Stimulated activated naive CD8-positive, alpha-beta T cell treated with anti-CD3 and anti-CD28 coated beads, Interleukin-15, Interleukin-2, amounts not matched to agents 100 ng/mL and 50 ng/mL, for 24 hours (primary cell): ENCODE results near the gene SIAH1.
"Not testable (repeated sequence)": the region's sequence is repeated elsewhere in the genome, so short reads cannot be mapped to it uniquely, and the experiment has no call there.

ENCODE experiments used
- H3K27ac Mint-ChIP-seq: one replicate; pipeline ENCODE4 v1.8.0; 2021; ENCODE audit warnings: mild to moderate bottlenecking, mixed read lengths
- H3K27me3 Mint-ChIP-seq: one replicate; pipeline ENCODE4 v1.8.0; 2021; ENCODE audit warnings: mixed read lengths
- H3K36me3 Mint-ChIP-seq: one replicate; pipeline ENCODE4 v1.8.0; 2021; ENCODE audit warnings: low read depth, mixed read lengths
- H3K4me1 Mint-ChIP-seq: one replicate; pipeline ENCODE4 v1.8.0; 2021; ENCODE audit warnings: low read depth, mixed read lengths
- H3K4me3 Mint-ChIP-seq: one replicate; pipeline ENCODE4 v1.8.0; 2021; ENCODE audit warnings: mild to moderate bottlenecking, mixed read lengths
- H3K9me3 Mint-ChIP-seq: one replicate; pipeline ENCODE4 v1.8.0; 2021; ENCODE audit warnings: mixed read lengths

SIAH1 gene

GRCh38 chr16:48335961-48336360 is 49.3 kb downstream of the SIAH1 start:
- no peaks in the 10 kb centered on the region for H3K27me3 Mint-ChIP-seq
- H3K4me1 Mint-ChIP-seq = peaks cover 13% of the 10 kb centered on the region
- H3K9me3 Mint-ChIP-seq = no peaks in the 10 kb centered on the region
- H3K27ac Mint-ChIP-seq = no peak overlapping the region
- H3K4me3 Mint-ChIP-seq = no peak overlapping the region
- H3K36me3 Mint-ChIP-seq = peaks cover 48% of the 10 kb centered on the region

- no peaks in the 10 kb centered on the region for H3K9me3 Mint-ChIP-seq
Observed at GRCh38 chr16:48334325-48334724, 50.9 kb downstream of the SIAH1 start.

GRCh38 chr16:48332978-48333377 is 52.2 kb downstream of the SIAH1 start:
- peaks cover 40% of the 10 kb centered on the region for H3K36me3 Mint-ChIP-seq
- H3K27me3 Mint-ChIP-seq = no peaks in the 10 kb centered on the region
- H3K27ac Mint-ChIP-seq = no peak overlapping the region
- H3K4me3 Mint-ChIP-seq = no peak overlapping the region
- H3K9me3 Mint-ChIP-seq = no peaks in the 10 kb centered on the region
- peaks cover 6% of the 10 kb centered on the region for H3K4me1 Mint-ChIP-seq

More at GRCh38 chr16:48334325-48334724, 50.9 kb downstream of the SIAH1 start:
- no peak overlapping the region for H3K4me3 Mint-ChIP-seq
- no peak overlapping the region for H3K27ac Mint-ChIP-seq
- peaks cover 7% of the 10 kb centered on the region for H3K4me1 Mint-ChIP-seq
- H3K36me3 Mint-ChIP-seq = peaks cover 41% of the 10 kb centered on the region
- H3K27me3 Mint-ChIP-seq = no peaks in the 10 kb centered on the region

- no peak overlapping the region for H3K4me3 Mint-ChIP-seq
- H3K36me3 Mint-ChIP-seq = peaks cover 32% of the 10 kb centered on the region
- H3K9me3 Mint-ChIP-seq = no peaks in the 10 kb centered on the region
- H3K4me1 Mint-ChIP-seq = peaks cover 9% of the 10 kb centered on the region
- no peak overlapping the region for H3K27ac Mint-ChIP-seq
- H3K27me3 Mint-ChIP-seq = no peaks in the 10 kb centered on the region
Observed at GRCh38 chr16:48330841-48331192, 54.4 kb downstream of the SIAH1 start.

- H3K36me3 Mint-ChIP-seq = peaks cover 30% of the 10 kb centered on the region
- H3K27me3 Mint-ChIP-seq = no peaks in the 10 kb centered on the region
- no peak overlapping the region for H3K4me3 Mint-ChIP-seq
- H3K9me3 Mint-ChIP-seq = no peaks in the 10 kb centered on the region
- no peak overlapping the region for H3K27ac Mint-ChIP-seq
- H3K4me1 Mint-ChIP-seq = peaks cover 9% of the 10 kb centered on the region
Observed at GRCh38 chr16:48330189-48330840, 54.9 kb downstream of the SIAH1 start.

GRCh38 chr16:48329138-48329537 is 56.1 kb downstream of the SIAH1 start:
- Mint-ChIP-seq H3K27ac (no peak overlapping the region), H3K4me3 (no peak overlapping the region), H3K27me3 (no peaks in the 10 kb centered on the region), H3K4me1 (peaks cover 9% of the 10 kb centered on the region), H3K9me3 (no peaks in the 10 kb centered on the region), H3K36me3 (peaks cover 30% of the 10 kb centered on the region)

GRCh38 chr16:48326915-48327314 is 58.3 kb downstream of the SIAH1 start:
- Mint-ChIP-seq H3K36me3 (peaks cover 39% of the 10 kb centered on the region), H3K9me3 (no peaks in the 10 kb centered on the region), H3K27me3 (no peaks in the 10 kb centered on the region), H3K4me3 (no peak overlapping the region), H3K27ac (no peak overlapping the region), H3K4me1 (peaks cover 16% of the 10 kb centered on the region)

- Mint-ChIP-seq H3K9me3 (no peaks in the 10 kb centered on the region), H3K4me1 (peaks cover 13% of the 10 kb centered on the region), H3K27ac (no peak overlapping the region), H3K27me3 (no peaks in the 10 kb centered on the region), H3K4me3 (no peak overlapping the region), H3K36me3 (peaks cover 33% of the 10 kb centered on the region)
Observed at GRCh38 chr16:48323783-48324775, 61.1 kb downstream of the SIAH1 start.

- Mint-ChIP-seq H3K27me3 (no peaks in the 10 kb centered on the region), H3K27ac (no peak overlapping the region), H3K9me3 (no peaks in the 10 kb centered on the region), H3K36me3 (peaks cover 45% of the 10 kb centered on the region), H3K4me1 (peaks cover 32% of the 10 kb centered on the region), H3K4me3 (no peak overlapping the region)
Observed at GRCh38 chr16:48321317-48322036, 63.7 kb downstream of the SIAH1 start.

- H3K4me3 Mint-ChIP-seq = peak overlapping the region; percentile 23
- H3K27me3 Mint-ChIP-seq = no peaks in the 10 kb centered on the region
- peaks cover 47% of the 10 kb centered on the region for H3K36me3 Mint-ChIP-seq
- H3K4me1 Mint-ChIP-seq = peaks cover 32% of the 10 kb centered on the region
- peaks cover 4% of the 10 kb centered on the region for H3K9me3 Mint-ChIP-seq
- H3K27ac Mint-ChIP-seq = peak overlapping the region; percentile 72
Observed at GRCh38 chr16:48318630-48319029, 66.6 kb downstream of the SIAH1 start.

- peaks cover 50% of the 10 kb centered on the region for H3K36me3 Mint-ChIP-seq
- H3K4me3 Mint-ChIP-seq = peak overlapping the region; percentile 45
- H3K27ac Mint-ChIP-seq = peak overlapping the region; percentile 73
- peaks cover 30% of the 10 kb centered on the region for H3K4me1 Mint-ChIP-seq
- no peaks in the 10 kb centered on the region for H3K27me3 Mint-ChIP-seq
- peaks cover 4% of the 10 kb centered on the region for H3K9me3 Mint-ChIP-seq
Observed at GRCh38 chr16:48317614-48318315, 67.4 kb downstream of the SIAH1 start.

- H3K27me3 Mint-ChIP-seq = no peaks in the 10 kb centered on the region
- H3K4me1 Mint-ChIP-seq = peaks cover 30% of the 10 kb centered on the region
- H3K9me3 Mint-ChIP-seq = peaks cover 10% of the 10 kb centered on the region
- H3K27ac Mint-ChIP-seq = no peak overlapping the region
- H3K4me3 Mint-ChIP-seq = no peak overlapping the region
- peaks cover 53% of the 10 kb centered on the region for H3K36me3 Mint-ChIP-seq
Observed at GRCh38 chr16:48317026-48317425, 68.2 kb downstream of the SIAH1 start.

GRCh38 chr16:48313905-48314304 is 71.3 kb downstream of the SIAH1 start:
- H3K4me3 Mint-ChIP-seq, H3K27ac Mint-ChIP-seq, H3K27me3 Mint-ChIP-seq: not testable (repeated sequence)
- peaks cover 30% of the 10 kb centered on the region for H3K4me1 Mint-ChIP-seq
- peaks cover 83% of the 10 kb centered on the region for H3K36me3 Mint-ChIP-seq
- H3K9me3 Mint-ChIP-seq = peaks cover 24% of the 10 kb centered on the region

- H3K9me3 Mint-ChIP-seq = peaks cover 33% of the 10 kb centered on the region
- H3K4me1 Mint-ChIP-seq = peaks cover 9% of the 10 kb centered on the region
- no peak overlapping the region for H3K4me3 Mint-ChIP-seq
- no peak overlapping the region for H3K27ac Mint-ChIP-seq
- H3K27me3 Mint-ChIP-seq = no peaks in the 10 kb centered on the region
- H3K36me3 Mint-ChIP-seq = peaks cover 93% of the 10 kb centered on the region
Observed at GRCh38 chr16:48310908-48311641, 74.1 kb downstream of the SIAH1 start.
